Fibroblast of skin of right quadriceps (primary cell): ENCODE measurements around the gene DGUOK.
A peak's percentile ranks its signal among the peaks of the same experiment; 100 is the strongest.
"Not testable (repeated sequence)": the region's sequence is repeated elsewhere in the genome, so short reads cannot be mapped to it uniquely, and the experiment has no call there.

ENCODE experiments used
- DNase-seq: peaks from one replicate; pipeline ENCODE4 v3.0.0-alpha.2; 2013

DGUOK gene

GRCh38 chr2:73902284-73902683, 24.4 kb upstream of the DGUOK start:
- DNase-seq, result no peak

- DNase-seq, result no peak
Measured at GRCh38 chr2:73903313-73903712, 23.4 kb upstream of the DGUOK start.

GRCh38 chr2:73903949-73904613, 22.6 kb upstream of the DGUOK start:
- DNase-seq, result not testable (repeated sequence)

DNA sequence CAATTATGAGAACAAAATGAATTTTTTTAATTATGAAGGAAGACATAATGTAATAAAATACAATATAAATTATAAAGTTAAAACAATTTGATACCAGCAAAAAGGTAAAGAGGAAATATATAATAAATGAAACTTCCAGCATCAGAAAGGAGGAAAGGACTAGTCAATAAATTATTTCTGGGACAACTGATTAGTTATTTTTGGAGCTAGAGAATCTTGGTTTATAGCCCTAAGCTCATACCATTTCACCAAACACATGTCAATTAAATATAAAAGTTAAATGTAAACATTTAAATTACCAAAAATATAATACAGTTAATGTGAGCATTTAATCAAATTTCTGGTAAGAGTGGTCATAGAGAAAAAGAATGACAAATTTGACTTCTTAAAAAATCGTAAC, 21.7 kb upstream of the DGUOK start:
- no peak for DNase-seq

- no peak for DNase-seq
Measured at GRCh38 chr2:73906847-73907505, 19.7 kb upstream of the DGUOK start.

DNA sequence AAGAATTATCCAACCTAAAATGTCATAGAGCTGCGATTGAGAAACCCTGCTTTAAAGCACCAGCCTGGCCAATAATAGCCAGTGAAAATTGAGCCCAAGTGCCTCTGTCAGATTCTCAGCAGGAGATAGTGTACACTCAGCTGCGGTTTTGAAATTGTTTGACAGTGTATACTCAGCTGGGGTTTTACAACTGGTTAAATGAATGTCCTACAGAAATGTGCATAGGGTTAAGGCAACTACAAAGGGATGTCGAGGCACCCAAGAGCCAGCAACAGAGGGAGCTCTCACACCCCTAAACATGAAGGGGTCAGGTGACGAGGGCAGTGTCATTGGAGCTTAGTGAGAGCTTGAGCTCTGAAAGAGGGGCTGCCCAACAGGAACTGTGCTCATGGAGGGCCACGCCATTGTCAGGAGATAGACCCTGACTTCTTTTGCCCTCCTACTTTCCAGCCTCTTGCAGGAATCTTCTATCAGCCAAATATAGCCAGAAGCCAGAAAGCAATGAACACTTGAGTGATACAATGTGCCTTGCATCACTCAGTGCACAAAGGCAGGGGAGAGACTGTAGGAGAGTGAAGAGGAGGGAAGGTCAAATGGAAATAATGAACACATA, 18.7 kb upstream of the DGUOK start:
- peak; percentile 50 for DNase-seq

- no peak for DNase-seq
Measured at GRCh38 chr2:73908689-73909652, 17.7 kb upstream of the DGUOK start.

- no peak for DNase-seq
Measured at GRCh38 chr2:73910873-73911547, 15.7 kb upstream of the DGUOK start.

- DNase-seq, result no peak
Measured at GRCh38 chr2:73911548-73912208, 15.0 kb upstream of the DGUOK start.

DNA sequence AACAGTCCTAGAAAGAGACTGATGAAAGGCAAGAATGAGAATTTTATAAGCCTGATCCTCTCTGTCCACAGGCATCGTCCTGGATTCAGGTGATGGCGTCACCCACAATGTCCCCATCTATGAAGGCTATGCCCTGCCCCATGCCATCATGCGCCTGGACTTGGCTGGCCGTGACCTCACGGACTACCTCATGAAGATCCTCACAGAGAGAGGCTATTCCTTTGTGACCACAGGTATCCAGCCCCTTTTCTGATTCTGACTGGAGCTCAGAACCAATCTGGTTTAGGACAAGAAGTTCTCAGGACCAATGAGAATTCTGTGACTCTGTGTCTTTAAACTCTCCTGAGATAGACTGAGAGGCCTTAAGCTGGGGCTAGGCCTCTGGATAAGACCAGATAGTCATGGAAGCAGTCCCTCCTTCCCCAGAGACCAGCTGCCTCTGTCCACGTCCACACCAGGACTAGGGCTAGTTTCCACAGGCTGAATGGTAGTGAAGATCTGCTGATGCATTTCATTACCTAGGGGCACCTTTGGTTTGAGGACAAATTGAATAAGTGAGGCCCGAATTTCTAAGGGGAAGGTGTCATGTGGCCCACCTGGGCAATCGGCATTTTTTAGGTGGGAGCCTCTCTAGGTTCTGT, 13.1 kb upstream of the DGUOK start:
- DNase-seq, result no peak

DNA sequence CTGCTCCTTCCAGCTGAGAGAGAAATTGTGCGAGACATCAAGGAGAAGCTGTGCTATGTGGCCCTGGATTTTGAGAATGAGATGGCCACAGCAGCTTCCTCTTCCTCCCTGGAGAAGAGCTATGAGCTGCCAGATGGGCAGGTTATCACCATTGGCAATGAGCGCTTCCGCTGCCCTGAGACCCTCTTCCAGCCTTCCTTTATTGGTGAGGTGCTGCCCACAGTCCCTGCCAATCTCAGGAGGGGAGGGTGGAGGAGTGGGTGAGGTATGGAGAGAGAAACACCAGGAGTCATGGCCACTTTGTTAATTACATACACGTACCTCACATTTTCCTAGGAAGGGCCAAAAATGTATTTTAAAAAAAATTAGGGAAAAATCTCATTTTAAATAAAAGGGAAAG, 12.0 kb upstream of the DGUOK start:
- DNase-seq, result no peak

DNA sequence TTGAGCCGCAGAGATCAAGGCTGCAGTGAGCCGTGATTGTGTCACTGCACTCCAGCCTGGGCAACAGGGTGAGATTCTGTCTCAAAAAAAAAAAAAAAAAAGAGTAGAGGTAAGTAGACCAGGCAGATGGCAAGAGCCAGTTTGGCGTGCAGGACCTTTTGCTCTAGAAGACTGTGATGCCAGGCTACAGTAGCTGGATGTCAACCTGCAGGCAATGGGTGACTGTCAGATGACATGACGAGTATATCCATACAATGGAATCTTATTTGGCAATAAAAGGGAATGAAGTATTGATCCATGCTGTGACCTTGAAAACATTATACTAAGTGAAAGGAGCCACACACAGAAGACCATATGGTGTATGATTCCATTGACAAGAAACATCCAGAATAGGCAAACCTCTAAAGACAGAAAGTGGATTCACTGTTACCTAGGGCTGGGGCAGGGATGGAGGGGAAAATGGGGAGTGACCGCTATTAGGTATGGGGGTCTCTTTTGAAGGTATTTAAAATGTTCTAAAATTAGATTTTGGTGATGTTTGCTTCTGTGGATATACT, 11.2 kb upstream of the DGUOK start:
- DNase-seq, result no peak

- no peak for DNase-seq
Measured at GRCh38 chr2:73916666-73917065, 10.0 kb upstream of the DGUOK start.

GRCh38 chr2:73917296-73917695, 9.4 kb upstream of the DGUOK start:
- no peak for DNase-seq

GRCh38 chr2:73917696-73918207, 8.9 kb upstream of the DGUOK start:
- DNase-seq, result no peak

DNA sequence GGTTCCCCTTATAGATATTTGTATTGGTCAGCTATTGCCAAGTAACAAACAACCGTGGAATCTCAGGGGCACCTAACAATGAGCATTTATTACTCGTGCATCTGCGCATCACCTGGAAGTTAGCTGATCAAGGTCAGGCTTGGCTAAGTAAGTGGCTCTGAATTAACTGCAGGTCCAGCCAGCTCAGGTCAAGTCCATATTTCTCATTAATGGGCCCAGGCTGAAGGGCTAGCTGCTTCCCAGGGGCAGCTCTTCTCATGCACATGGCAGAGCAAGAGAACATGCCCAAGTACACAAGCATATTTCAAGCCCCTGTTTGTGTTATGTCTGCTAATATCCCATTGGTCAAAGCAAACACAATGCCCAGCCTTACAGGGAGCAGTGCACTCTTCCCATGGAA, 7.8 kb upstream of the DGUOK start:
- DNase-seq, result no peak

- DNase-seq, result no peak
Measured at GRCh38 chr2:73919596-73920228, 7.0 kb upstream of the DGUOK start.

GRCh38 chr2:73920577-73921545, 5.8 kb upstream of the DGUOK start:
- peak; percentile 21 for DNase-seq

GRCh38 chr2:73921581-73921980, 5.1 kb upstream of the DGUOK start:
- DNase-seq, result no peak
